ENCODE results near the gene COASY.
A peak's percentile ranks its signal among the peaks of the same experiment; 100 is the strongest.

The COASY gene

DNA sequence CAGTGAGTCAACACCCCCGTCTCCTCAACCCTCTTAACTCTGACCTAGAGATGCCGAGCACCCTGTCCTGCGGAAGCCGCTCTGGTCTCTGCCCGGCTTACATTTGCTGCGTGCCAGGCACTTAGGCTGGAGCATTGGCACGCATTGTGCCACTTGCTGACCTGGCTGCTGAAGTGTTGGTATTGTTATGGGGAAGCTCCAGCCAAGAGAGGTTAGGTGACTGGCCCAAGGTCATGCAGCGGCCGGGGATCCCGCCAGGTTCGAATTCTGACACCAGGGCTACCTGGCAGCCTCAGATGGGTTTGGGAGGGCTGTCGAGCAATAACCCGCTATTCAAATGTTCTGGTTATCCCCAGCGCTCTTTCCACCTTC, 14.3 kb upstream of the COASY start:
- no peak overlapping the region for H3K27ac ChIP-seq
- TF ChIP-seq, protein P1, sequence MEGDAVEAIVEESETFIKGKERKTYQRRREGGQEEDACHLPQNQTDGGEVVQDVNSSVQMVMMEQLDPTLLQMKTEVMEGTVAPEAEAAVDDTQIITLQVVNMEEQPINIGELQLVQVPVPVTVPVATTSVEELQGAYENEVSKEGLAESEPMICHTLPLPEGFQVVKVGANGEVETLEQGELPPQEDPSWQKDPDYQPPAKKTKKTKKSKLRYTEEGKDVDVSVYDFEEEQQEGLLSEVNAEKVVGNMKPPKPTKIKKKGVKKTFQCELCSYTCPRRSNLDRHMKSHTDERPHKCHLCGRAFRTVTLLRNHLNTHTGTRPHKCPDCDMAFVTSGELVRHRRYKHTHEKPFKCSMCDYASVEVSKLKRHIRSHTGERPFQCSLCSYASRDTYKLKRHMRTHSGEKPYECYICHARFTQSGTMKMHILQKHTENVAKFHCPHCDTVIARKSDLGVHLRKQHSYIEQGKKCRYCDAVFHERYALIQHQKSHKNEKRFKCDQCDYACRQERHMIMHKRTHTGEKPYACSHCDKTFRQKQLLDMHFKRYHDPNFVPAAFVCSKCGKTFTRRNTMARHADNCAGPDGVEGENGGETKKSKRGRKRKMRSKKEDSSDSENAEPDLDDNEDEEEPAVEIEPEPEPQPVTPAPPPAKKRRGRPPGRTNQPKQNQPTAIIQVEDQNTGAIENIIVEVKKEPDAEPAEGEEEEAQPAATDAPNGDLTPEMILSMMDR (IDR thresholded peaks at IDR 0.05), result no peak
- TF ChIP-seq ZFX (IDR thresholded peaks at IDR 0.05; ENCODE audit: borderline replicate concordance), result no peak

DNA sequence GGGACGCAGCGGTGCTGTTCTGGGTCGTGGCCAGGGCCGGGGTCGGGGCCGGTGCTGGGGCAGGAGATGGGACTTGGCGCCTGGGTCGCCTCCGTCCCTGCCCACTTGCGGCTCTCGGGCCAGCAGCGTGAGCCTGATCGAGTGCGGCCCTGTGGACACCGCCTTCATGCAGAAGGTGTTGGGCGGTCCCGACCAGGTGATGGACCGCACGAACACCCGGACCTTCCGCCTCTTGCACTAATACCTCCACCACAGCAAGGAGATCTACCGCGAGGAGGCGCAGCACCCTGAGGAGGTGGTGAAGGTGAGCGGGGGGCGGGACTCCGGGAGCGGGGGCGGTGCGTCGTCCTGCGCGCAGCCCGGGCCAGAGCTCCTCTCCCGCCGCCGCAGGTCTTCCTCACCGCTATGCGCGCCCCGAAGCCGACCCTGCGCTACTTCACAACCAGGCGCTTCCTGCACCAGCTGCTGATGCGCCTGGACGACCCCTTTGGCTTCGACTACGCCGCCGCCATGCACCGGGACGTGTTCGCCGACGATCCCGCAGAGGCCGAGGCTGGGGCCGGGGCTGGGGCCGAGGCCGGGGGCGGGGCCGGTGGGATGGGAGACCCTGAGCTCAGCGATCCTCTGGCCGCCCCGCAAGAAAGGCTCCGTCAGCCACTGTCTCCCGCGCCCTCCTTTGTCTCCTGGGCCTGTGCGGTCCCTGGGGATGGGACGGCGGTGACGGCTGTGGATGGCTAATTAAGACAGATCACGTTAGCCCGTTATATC, 13.7 kb upstream of the COASY start:
- TF ChIP-seq, protein P1 (IDR thresholded peaks at IDR 0.05), result peak; percentile 91
- no peak for TF ChIP-seq ZFX (IDR thresholded peaks at IDR 0.05; ENCODE audit: borderline replicate concordance)
- H3K27ac ChIP-seq, result no peak overlapping the region

DNA sequence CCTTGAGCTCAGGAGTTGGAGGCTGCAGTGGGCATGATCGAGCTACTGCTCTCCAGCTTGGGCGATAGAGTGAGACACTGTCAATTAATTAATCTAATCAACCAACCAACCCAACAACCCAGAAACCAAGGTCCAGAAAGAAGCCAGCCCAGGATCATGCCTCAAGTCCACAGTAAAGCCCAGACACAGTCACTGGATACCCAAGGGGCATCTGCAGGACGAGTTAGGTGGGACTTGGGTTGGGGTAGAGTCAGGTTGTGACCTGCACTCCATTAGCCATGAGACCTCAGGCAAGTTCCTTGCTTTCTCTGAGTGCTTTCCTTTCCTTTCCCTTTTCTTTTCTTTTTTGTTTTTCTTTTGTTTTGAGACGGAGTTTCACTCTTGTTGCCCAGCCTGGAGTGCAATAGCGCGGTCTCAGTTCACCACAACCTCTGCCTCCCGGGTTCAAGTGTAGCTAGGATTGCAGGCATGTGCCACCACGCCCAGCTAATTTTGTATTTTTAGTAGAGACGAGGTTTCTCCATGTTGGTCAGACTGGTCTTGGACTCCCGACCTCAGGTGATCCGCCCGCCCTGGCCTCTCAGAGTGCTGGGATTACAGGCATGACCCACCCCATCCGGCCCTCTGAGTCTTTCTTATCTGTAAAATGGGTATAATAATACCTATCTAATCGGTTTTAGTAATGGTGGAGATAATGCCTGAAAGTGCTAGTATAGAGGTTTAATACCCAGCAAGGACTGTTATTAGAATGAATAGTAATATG, 12.8 kb upstream of the COASY start:
- no peak for TF ChIP-seq ZFX (IDR thresholded peaks at IDR 0.05; ENCODE audit: borderline replicate concordance)
- TF ChIP-seq, protein P1 (IDR thresholded peaks at IDR 0.05), result no peak

DNA sequence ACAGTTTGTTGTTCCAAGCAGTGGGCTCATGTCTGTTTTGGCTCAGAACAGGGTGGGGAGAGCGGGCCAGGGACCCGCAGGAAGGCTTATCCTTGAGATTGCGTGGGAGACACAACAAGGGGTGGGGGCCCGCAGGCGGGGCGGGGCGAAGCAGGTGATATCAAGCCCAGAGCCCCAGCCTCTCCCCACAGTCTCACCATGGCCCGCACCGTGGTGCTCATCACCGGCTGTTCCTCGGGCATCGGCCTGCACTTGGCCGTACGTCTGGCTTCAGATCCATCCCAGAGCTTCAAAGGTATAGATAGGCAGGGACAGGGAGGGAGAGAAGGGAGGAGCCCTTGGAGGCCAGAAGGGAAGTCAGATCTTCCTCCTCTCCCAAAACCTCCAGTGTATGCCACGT, 9.2 kb upstream of the COASY start, which contains the start of gene HSD17B1:
Gene HSD17B1, plus strand, starts transcription at position 188 of the 400 bp plus-strand sequence. Its CDS starts 11 bp downstream, at position 199.
- H3K27ac ChIP-seq, result peak within 1 kb of the TSS; percentile 84

More for the DNA sequence above, 12.8 kb upstream of the COASY start:
- no peak overlapping the region for H3K27ac ChIP-seq

DNA sequence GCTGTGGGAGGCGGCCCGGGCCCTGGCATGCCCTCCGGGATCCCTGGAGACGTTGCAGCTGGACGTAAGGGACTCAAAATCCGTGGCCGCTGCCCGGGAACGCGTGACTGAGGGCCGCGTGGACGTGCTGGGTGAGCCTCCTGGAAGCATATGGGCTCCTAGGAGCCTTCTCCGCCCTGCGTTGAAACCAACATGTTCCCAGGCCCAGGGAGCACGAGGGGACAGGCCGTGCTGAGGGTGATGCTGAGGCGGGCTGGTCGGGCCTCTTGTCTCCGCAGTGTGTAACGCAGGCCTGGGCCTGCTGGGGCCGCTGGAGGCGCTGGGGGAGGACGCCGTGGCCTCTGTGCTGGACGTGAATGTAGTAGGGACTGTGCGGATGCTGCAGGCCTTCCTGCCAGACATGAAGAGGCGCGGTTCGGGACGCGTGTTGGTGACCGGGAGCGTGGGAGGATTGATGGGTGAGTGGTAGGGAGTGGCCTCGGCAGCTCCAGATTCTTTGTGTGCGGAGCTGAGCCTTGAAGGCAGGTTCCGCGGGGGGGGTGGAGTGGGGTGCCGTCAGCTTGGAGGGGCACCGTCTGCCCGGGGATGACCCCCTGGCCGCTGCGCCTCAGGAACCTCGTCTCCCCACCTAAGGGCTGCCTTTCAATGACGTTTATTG, 8.7 kb upstream of the COASY start:
- TF ChIP-seq, protein P1 (IDR thresholded peaks at IDR 0.05), result no peak
- peak overlapping the region; percentile 84 for H3K27ac ChIP-seq

DNA sequence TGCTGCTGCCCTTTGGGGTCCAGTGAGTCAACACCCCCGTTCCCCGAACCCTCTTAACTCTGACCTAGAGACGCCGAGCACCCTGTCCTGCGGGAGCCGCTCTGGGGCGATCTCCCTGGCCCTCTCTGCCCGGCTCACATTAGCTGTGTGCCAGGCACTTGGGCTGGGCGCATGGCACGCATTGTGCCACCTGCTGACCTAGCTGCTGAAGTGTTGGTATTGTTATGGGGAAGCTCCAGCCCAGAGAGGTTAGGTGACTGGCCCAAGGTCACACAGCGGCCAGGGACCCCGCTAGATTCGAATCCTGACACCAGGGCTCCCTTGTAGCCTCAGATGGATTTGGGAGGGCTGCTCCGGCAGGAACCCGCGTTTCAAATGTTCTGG, 8.1 kb upstream of the COASY start:
- peak overlapping the region; percentile 84 for H3K27ac ChIP-seq
- TF ChIP-seq, protein P1 (IDR thresholded peaks at IDR 0.05), result peak; percentile 29; the same call in 1 of the 2 replicates
- no peak for TF ChIP-seq ZFX (IDR thresholded peaks at IDR 0.05; ENCODE audit: borderline replicate concordance)

DNA sequence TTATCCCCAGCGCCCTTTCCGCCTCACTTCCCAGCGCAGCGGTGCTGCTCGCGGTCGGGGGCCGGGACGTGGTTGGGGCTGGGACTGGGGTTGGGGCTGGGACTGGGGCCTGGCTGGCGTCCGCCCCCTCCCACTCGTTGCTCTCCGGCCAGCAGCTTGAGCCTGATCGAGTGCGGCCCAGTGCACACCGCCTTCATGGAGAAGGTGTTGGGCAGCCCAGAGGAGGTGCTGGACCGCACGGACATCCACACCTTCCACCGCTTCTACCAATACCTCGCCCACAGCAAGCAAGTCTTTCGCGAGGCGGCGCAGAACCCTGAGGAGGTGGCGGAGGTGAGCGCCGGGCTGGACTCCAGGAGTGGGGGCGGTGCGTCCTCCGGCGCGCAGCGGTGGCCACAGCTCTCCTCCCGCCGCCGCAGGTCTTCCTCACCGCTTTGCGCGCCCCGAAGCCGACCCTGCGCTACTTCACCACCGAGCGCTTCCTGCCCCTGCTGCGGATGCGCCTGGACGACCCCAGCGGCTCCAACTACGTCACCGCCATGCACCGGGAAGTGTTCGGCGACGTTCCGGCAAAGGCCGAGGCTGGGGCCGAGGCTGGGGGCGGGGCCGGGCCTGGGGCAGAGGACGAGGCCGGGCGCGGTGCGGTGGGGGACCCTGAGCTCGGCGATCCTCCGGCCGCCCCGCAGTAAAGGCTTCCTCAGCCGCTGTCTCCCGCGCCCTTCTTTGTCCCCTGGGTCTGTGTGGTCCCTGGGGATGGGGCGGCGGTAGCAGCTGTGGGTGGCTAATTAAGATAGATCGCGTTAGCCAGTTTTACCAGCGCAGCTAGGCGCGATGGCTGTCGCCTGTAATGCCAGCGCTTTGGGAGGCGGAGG, 7.5 kb upstream of the COASY start:
- peak overlapping the region; percentile 84 for H3K27ac ChIP-seq
- TF ChIP-seq, protein P1 (IDR thresholded peaks at IDR 0.05), result no peak; the same call in 1 of the 2 replicates
- no peak for TF ChIP-seq ZFX (IDR thresholded peaks at IDR 0.05; ENCODE audit: borderline replicate concordance)
